Esophagus (tissue), 2 donors: Measurements from ENCODE around the gene ZNF138. TPM values are rescaled to one million over a fixed set of nuclear protein-coding genes. Genes with fewer than 3 reads are reported as not detected.
"Not testable (repeated sequence)": the region's sequence is repeated elsewhere in the genome, so short reads cannot be mapped to it uniquely, and the experiment has no call there.

Experiments used
- H3K27ac ChIP-seq, 2 donors: one replicate each; pipeline ENCODE4 v1.5.1; 2013; ENCODE audit warnings: low read depth in 2 of 2, mild to moderate bottlenecking in 2 of 2, inconsistent platforms in 1 of 2, low read length in 1 of 2, moderate library complexity in 1 of 2
- H3K27me3 ChIP-seq, 2 donors: one replicate each; pipeline ENCODE4 v1.6.1; 2013; ENCODE audit warnings: low read length in 2 of 2, control low read depth in 1 of 2, mild to moderate bottlenecking in 1 of 2; ENCODE audit not compliant: insufficient read depth in 2 of 2, control insufficient read depth in 1 of 2
- H3K36me3 ChIP-seq, 2 donors: one replicate each; pipeline ENCODE4 v1.6.1; 2013; ENCODE audit warnings: low read length in 1 of 2; ENCODE audit not compliant: control insufficient read depth in 2 of 2, insufficient read depth in 2 of 2
- H3K4me1 ChIP-seq, 2 donors: one replicate each; pipeline ENCODE4 v1.6.1; 2013; ENCODE audit warnings: low read length in 1 of 2; ENCODE audit not compliant: control insufficient read depth in 2 of 2, insufficient read depth in 2 of 2
- H3K4me3 ChIP-seq, 2 donors: one replicate each; pipeline ENCODE4 v1.5.1; 2013; ENCODE audit warnings: low read length in 2 of 2, mild to moderate bottlenecking in 2 of 2, low read depth in 1 of 2, moderate library complexity in 1 of 2
- H3K9me3 ChIP-seq, 2 donors: one replicate each; pipeline ENCODE4 v1.6.1; 2013; ENCODE audit warnings: mild to moderate bottlenecking in 2 of 2, low read depth in 1 of 2, low read length in 1 of 2, moderate library complexity in 1 of 2; ENCODE audit not compliant: control insufficient read depth in 2 of 2, insufficient read depth in 1 of 2
- WGBS, 2 donors: extraction: QIAGEN DNeasy Blood & Tissue Kit; methylation state at CpG; one replicate each; pipeline ENCODE4 v1.1.7; 2013; 5-methylcytosine and 5-hydroxymethylcytosine counted together
- polyA plus RNA-seq, 2 donors: library from polyadenylated mRNA; stranded (reverse); fragments of 200-250 nt; gene quantifications; one replicate each; pipeline ENCODE4 v1.2.3, GENCODE V29; 2013
- donor health status: healthy with polysubstance abuse.
- donor health status: Bipolar disorder and iron deficiency.

The ZNF138 gene
- 1 to 10 TPM; 3.2 to 6.9 TPM for polyA plus RNA-seq

- no peaks in the 10 kb centered on the region for H3K36me3 ChIP-seq
- peak within 1 kb of the TSS; percentile 81 to 86 for H3K27ac ChIP-seq
- peaks cover 0 to 2% of the 10 kb centered on the region in 2 donors for H3K4me1 ChIP-seq
- WGBS, 2 donors: 0% methylated on average over 32 of the region's 32 CpGs
- H3K4me3 ChIP-seq: peak within 1 kb of the TSS; percentile 72 to 89
- H3K27me3 ChIP-seq: no peaks in the 10 kb centered on the region
- no peaks in the 10 kb centered on the region for H3K9me3 ChIP-seq
Measured at GRCh38 chr7:64794171-64794844, at the start of gene ZNF138. ZNF138 (plus strand) TSS chr7:64794428; CDS start chr7:64794569, 141 bp downstream.

- Histone ChIP-seq H3K4me1 (no peaks in the 10 kb centered on the region), H3K36me3 (no peaks in the 10 kb centered on the region), H3K4me3 (no peak overlapping the region), H3K27me3 (no peaks in the 10 kb centered on the region), H3K27ac (no peak overlapping the region), H3K9me3 (no peaks in the 10 kb centered on the region)
- 80 to 88% methylated on average over 4 of the region's 4 CpGs for WGBS, 2 donors
Measured at GRCh38 chr7:64744680-64745079, 49.5 kb upstream of the ZNF138 start.

GRCh38 chr7:64747802-64748201, 46.4 kb upstream of the ZNF138 start:
- Histone ChIP-seq H3K27ac (no peak overlapping the region), H3K27me3 (no peaks in the 10 kb centered on the region), H3K4me1 (no peaks in the 10 kb centered on the region), H3K4me3 (no peak overlapping the region), H3K9me3 (no peaks in the 10 kb centered on the region), H3K36me3 (no peaks in the 10 kb centered on the region)

- Histone ChIP-seq H3K27me3 (no peaks in the 10 kb centered on the region), H3K9me3 (no peaks in the 10 kb centered on the region), H3K36me3 (no peaks in the 10 kb centered on the region), H3K4me3 (no peak overlapping the region), H3K27ac (no peak overlapping the region), H3K4me1 (no peaks in the 10 kb centered on the region)
- WGBS, 2 donors: 64 to 69% methylated on average over 2 of the region's 2 CpGs
Measured at GRCh38 chr7:64753032-64753431, 41.2 kb upstream of the ZNF138 start.

- WGBS, 2 donors: 84 to 88% methylated on average over 3 of the region's 3 CpGs
- Histone ChIP-seq H3K27ac (no peak overlapping the region), H3K4me3 (no peak overlapping the region), H3K4me1 (no peaks in the 10 kb centered on the region), H3K36me3 (no peaks in the 10 kb centered on the region), H3K9me3 (no peaks in the 10 kb centered on the region), H3K27me3 (no peaks in the 10 kb centered on the region)
Measured at GRCh38 chr7:64755865-64756264, 38.4 kb upstream of the ZNF138 start.

GRCh38 chr7:64758151-64758550, 36.1 kb upstream of the ZNF138 start:
- no peak overlapping the region for H3K4me3 ChIP-seq
- WGBS, 2 donors: 53 to 57% methylated on average over 3 of the region's 3 CpGs
- no peaks in the 10 kb centered on the region for H3K9me3 ChIP-seq
- no peaks in the 10 kb centered on the region for H3K27me3 ChIP-seq
- H3K4me1 ChIP-seq: no peaks in the 10 kb centered on the region
- H3K36me3 ChIP-seq: no peaks in the 10 kb centered on the region
- no peak overlapping the region for H3K27ac ChIP-seq

GRCh38 chr7:64768824-64769223, 25.4 kb upstream of the ZNF138 start:
- H3K36me3 ChIP-seq: no peaks in the 10 kb centered on the region
- H3K4me1 ChIP-seq: no peaks in the 10 kb centered on the region
- no peak overlapping the region for H3K27ac ChIP-seq
- no peaks in the 10 kb centered on the region for H3K27me3 ChIP-seq
- no peak overlapping the region for H3K4me3 ChIP-seq
- H3K9me3 ChIP-seq: no peaks in the 10 kb centered on the region

- WGBS, 2 donors: 91% methylated on average over 2 of the region's 2 CpGs
- no peak overlapping the region for H3K4me3 ChIP-seq
- no peaks in the 10 kb centered on the region for H3K9me3 ChIP-seq
- no peak overlapping the region for H3K27ac ChIP-seq
- H3K4me1 ChIP-seq: no peaks in the 10 kb centered on the region
- no peaks in the 10 kb centered on the region for H3K27me3 ChIP-seq
- H3K36me3 ChIP-seq: no peaks in the 10 kb centered on the region
Measured at GRCh38 chr7:64774204-64774842, 19.9 kb upstream of the ZNF138 start.

- Histone ChIP-seq H3K36me3 (no peaks in the 10 kb centered on the region), H3K9me3 (no peaks in the 10 kb centered on the region), H3K4me1 (no peaks in the 10 kb centered on the region), H3K4me3 (no peak overlapping the region), H3K27ac (no peak overlapping the region), H3K27me3 (no peaks in the 10 kb centered on the region)
- WGBS, 2 donors: 72 to 86% methylated on average over 3 of the region's 3 CpGs
Measured at GRCh38 chr7:64775289-64775688, 18.9 kb upstream of the ZNF138 start.

GRCh38 chr7:64784842-64785241, 9.4 kb upstream of the ZNF138 start:
- WGBS, 2 donors: 87 to 88% methylated on average over 19 to 22 of the region's 23 CpGs
- not testable (repeated sequence) for H3K36me3 ChIP-seq, H3K9me3 ChIP-seq, H3K27me3 ChIP-seq, H3K4me1 ChIP-seq, H3K4me3 ChIP-seq, H3K27ac ChIP-seq
